ENCODE results near the gene TEKT3.

TEKT3 gene

DNA sequence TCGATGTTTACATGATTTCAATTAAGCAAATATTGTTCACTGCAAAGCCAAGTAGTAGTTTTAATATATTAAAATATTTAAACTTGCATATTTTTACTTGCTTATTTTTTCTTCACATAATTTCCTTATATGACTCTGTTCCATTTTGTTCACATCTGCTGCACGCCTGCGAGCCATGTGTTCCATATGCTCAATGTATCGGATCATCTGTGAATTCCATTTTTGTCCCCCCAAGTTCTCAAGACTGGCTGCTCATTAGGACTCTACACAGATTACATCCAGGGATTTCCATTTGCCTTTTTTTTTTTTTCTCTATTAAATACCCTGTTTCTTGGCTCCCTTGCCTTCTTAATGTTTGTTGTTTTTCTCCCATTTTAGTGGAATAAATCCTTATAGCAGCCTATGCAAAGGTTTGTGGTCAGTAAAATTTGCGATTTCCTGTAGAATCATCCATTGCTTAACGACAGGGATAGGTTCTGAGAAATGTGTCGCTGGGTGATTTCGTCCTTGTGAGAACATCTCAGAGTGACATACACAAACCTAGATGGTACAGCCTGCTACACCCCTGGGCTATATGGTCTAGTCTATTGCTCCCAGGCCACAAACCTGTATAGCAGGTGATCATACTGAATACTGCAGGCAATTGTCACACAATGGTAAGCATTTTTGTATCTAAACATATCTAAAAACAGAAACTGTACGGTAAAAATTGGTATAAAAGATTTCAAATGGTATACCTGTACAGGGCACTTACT lies 30.2 kb upstream of the TEKT3 start:
- in situ Hi-C loops (cut with HindIII; ENCODE audit: low sequenced_read_pairs) = no loop called here
- no peak overlapping the region for H3K4me3 ChIP-seq (ENCODE audit: low read depth, low read length)
- DNase-seq (ENCODE audit: low read depth) = no peak
- TF ChIP-seq, protein P1, sequence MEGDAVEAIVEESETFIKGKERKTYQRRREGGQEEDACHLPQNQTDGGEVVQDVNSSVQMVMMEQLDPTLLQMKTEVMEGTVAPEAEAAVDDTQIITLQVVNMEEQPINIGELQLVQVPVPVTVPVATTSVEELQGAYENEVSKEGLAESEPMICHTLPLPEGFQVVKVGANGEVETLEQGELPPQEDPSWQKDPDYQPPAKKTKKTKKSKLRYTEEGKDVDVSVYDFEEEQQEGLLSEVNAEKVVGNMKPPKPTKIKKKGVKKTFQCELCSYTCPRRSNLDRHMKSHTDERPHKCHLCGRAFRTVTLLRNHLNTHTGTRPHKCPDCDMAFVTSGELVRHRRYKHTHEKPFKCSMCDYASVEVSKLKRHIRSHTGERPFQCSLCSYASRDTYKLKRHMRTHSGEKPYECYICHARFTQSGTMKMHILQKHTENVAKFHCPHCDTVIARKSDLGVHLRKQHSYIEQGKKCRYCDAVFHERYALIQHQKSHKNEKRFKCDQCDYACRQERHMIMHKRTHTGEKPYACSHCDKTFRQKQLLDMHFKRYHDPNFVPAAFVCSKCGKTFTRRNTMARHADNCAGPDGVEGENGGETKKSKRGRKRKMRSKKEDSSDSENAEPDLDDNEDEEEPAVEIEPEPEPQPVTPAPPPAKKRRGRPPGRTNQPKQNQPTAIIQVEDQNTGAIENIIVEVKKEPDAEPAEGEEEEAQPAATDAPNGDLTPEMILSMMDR (IDR thresholded peaks at IDR 0.05; ENCODE audit: low read depth, low read length, missing control alignments) = no peak

DNA sequence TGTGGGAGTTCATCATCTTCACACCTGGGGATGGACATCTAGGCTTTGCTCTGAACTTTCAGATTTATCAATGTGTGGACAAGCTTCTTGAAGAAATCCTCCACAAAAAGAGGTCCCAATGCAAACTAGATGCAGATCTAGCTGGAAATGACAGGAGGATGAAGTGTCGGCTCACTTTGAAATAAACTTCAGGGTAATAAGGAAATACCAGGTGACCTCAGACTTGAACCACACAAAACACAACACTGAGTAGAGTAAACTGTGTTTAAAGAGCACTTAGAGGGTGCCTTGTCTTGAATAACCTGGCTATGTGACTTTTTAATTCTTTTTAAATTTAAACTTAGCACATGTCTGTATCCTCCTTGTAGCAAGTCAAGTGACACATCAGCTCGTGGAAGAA lies 27.2 kb upstream of the TEKT3 start:
- no peak overlapping the region for H3K4me3 ChIP-seq (ENCODE audit: low read depth, low read length)
- DNase-seq (ENCODE audit: low read depth) = no peak
- in situ Hi-C loops (cut with HindIII; ENCODE audit: low sequenced_read_pairs) = no loop called here
- TF ChIP-seq, protein P1 (IDR thresholded peaks at IDR 0.05; ENCODE audit: low read depth, low read length, missing control alignments) = no peak

DNA sequence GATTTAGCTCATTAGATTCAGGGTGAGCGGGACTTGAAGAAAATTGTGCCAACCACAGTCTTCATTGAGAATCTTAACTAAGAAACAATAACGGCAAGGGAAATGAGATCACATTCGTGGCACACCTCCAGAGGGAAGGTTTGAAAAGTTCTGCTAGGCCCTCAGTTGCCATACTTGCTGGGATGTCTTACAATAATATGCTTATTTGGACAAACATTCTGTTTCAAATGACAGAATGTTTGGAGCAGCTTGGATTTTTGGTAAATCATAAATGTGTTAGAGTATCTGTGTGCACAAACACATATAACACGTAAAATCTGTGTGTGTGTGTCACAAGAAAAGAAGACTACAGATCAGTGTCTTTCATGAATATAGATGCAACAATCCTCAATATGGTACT lies 24.6 kb upstream of the TEKT3 start:
- in situ Hi-C loops (cut with HindIII; ENCODE audit: low sequenced_read_pairs) = no loop called here
- H3K4me3 ChIP-seq (ENCODE audit: low read depth, low read length) = no peak overlapping the region
- TF ChIP-seq, protein P1 (IDR thresholded peaks at IDR 0.05; ENCODE audit: low read depth, low read length, missing control alignments) = no peak
- no peak for DNase-seq (ENCODE audit: low read depth)

DNA sequence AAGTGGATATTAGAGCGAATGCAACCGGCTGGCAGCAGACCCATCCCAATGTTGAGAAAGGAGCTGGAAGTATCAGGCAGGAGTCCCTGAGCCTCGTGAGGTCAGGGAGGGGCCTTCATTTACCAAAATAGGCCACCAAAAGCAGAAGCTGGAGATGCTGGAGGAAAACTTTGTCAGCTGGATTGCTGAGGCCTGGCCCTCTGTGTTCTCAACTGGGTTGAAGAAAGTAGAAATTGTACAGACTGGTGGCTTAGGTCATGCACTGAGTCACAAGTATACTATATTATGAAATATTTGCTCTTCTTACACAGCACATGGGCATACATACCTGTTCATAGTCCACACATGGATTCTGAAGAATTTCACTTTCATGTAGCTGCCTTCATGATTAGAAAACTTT lies 23.2 kb upstream of the TEKT3 start:
- TF ChIP-seq, protein P1 (IDR thresholded peaks at IDR 0.05; ENCODE audit: low read depth, low read length, missing control alignments) = no peak
- no peak for DNase-seq (ENCODE audit: low read depth)
- no peak overlapping the region for H3K4me3 ChIP-seq (ENCODE audit: low read depth, low read length)
- in situ Hi-C loops (cut with HindIII; ENCODE audit: low sequenced_read_pairs) = no loop called here

DNA sequence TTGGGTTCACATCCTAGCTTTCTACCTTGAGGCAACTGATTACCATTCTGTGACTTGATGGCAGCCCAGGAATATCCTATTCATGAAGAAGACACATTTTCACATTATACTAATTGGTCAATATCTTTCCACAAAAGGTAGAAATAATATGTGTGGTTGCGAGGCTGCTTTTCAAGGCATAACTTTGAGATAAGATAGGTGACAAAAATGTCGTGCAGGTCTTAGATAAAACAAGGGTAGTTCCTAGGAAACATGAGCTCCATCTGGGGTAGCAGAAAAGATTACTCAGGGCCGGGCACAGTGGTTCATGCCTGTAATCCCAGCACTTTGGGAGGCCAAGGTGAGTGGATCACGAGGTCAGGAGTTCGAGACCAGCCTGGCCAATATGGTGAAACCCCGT lies 22.3 kb upstream of the TEKT3 start:
- TF ChIP-seq, protein P1 (IDR thresholded peaks at IDR 0.05; ENCODE audit: low read depth, low read length, missing control alignments) = no peak
- no peak for DNase-seq (ENCODE audit: low read depth)
- in situ Hi-C loops (cut with HindIII; ENCODE audit: low sequenced_read_pairs) = no loop called here
- no peak overlapping the region for H3K4me3 ChIP-seq (ENCODE audit: low read depth, low read length)

DNA sequence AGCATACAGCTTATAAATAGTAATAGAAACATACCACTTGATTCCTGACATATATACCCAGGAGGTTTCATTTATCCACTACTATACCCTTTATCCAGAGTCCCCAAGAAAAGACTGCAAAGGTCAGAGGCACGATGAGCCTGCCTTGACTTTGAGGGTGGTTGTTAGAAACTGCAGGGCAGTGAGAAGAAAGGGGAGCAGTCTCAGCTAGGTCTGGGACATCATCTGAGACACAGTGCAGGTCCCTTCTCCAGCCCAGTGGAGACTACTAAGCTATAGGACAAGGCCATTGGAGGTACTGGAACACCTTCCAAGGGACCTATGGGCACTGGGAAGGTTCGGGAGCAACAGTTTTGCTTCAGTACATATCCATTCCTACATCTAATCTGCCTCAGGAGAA lies 20.2 kb upstream of the TEKT3 start:
- DNase-seq (ENCODE audit: low read depth) = no peak
- in situ Hi-C loops (cut with HindIII; ENCODE audit: low sequenced_read_pairs) = no loop called here
- no peak overlapping the region for H3K4me3 ChIP-seq (ENCODE audit: low read depth, low read length)
- TF ChIP-seq, protein P1 (IDR thresholded peaks at IDR 0.05; ENCODE audit: low read depth, low read length, missing control alignments) = no peak
